HepG2 (cell line): ENCODE results near the gene SRRM3. TPM values are rescaled to one million over a fixed set of nuclear protein-coding genes. Genes with fewer than 3 reads are reported as not detected.

Experiments used
- ATAC-seq: fragments of 200-7000 bp; cut with Tn5 transposase; 3 replicates; pipeline ENCODE4 v1.9.1; 2020; ENCODE audit warnings: mild to moderate bottlenecking, moderate library complexity
- BruUV-seq: library from RNA; stranded (reverse); fragments of 400-500 nt; replicated peaks from 2 replicates; lab custom pipeline; 2021; lab: Mats Ljungman, UMichigan
- CTCF ChIA-PET: fragments of 300-600 bp; formaldehyde crosslinking; extraction: SDS; loops from one replicate; lab custom pipeline; 2021; ENCODE audit warnings: low total read pairs, inconsistent platforms, low intra/inter-chr PET ratio; lab: Yijun Ruan, JAX
- POLR2A ChIA-PET: fragments of 350-600 bp; sonication (Branson Sonifier 250); formaldehyde crosslinking; loops from one replicate; lab custom pipeline; 2020; ENCODE audit warnings: antibody characterized with exemption, inconsistent platforms; lab: Yijun Ruan, JAX
- DNase-seq: peaks from one replicate; pipeline ENCODE4 v3.0.0-alpha.2; 2015; ENCODE audit warnings: low spot score
- FAIRE-seq: peaks from 3 replicates; lab custom pipeline; 2011; peaks lifted over from hg19 to GRCh38; lab: Jason Lieb, UNC
- H2AFZ ChIP-seq: one replicate; pipeline ENCODE4 v1.6.1; 2011; ENCODE audit warnings: low read length, inconsistent platforms
- H3K27ac ChIP-seq: fragments of 300-600 bp; 3 replicates; pipeline ENCODE4 v1.8.0; 2011; ENCODE audit warnings: mixed run types, mild to moderate bottlenecking, mixed read lengths, low read length, inconsistent platforms; ENCODE audit not compliant: insufficient read depth; ENCODE audit errors: extremely low read length
- H3K27me3 ChIP-seq, 2 experiments: fragments of 200-600 bp in 1 of 2; 2 replicates in 1 of 2; 3 replicates in 1 of 2; pipeline versions ENCODE4 v1.6.0 to v1.8.0; 2011; ENCODE audit warnings: low read length in 2 of 2, mild to moderate bottlenecking in 2 of 2, moderate library complexity in 2 of 2, inconsistent platforms in 1 of 2; ENCODE audit not compliant: insufficient read depth in 2 of 2, control insufficient read depth in 1 of 2
- H3K36me3 ChIP-seq, 2 experiments: fragments of 200-600 bp in 1 of 2; replicated peaks in 1 of 2; 2 replicates in 1 of 2; 3 replicates in 1 of 2; pipeline versions ENCODE4 v1.5.1 to v1.8.0; 2011; ENCODE audit warnings: low read length in 2 of 2, inconsistent platforms in 1 of 2; ENCODE audit not compliant: insufficient read depth in 2 of 2, control insufficient read depth in 1 of 2
- H3K4me1 ChIP-seq: 2 replicates; pipeline ENCODE4 v1.5.1; 2012; ENCODE audit warnings: low read length, inconsistent platforms; ENCODE audit not compliant: insufficient read depth
- H3K4me2 ChIP-seq: 2 replicates; pipeline ENCODE4 v1.6.0; 2011; ENCODE audit warnings: low read depth, low read length, inconsistent platforms
- H3K4me3 ChIP-seq, 3 experiments: fragments of 200-600 bp in 1 of 3; sonication (generic), shearing (Covaris generic) in 1 of 3; replicated peaks in 1 of 3; 2 replicates each; pipeline ENCODE4 v1.5.1; 2011 to 2016; ENCODE audit warnings: low read length in 3 of 3, inconsistent platforms in 2 of 3, low read depth in 2 of 3, mild to moderate bottlenecking in 2 of 3, control low read depth in 1 of 3, mixed read lengths in 1 of 3; ENCODE audit not compliant: insufficient read depth in 1 of 3
- H3K79me2 ChIP-seq: one replicate; pipeline ENCODE4 v1.6.1; 2011; ENCODE audit warnings: low read length, inconsistent platforms; ENCODE audit not compliant: insufficient read depth
- H3K9ac ChIP-seq: 2 replicates; pipeline ENCODE4 v1.6.0; 2011; ENCODE audit warnings: mild to moderate bottlenecking, low read depth, low read length, inconsistent platforms; ENCODE audit not compliant: insufficient read depth
- H3K9me3 ChIP-seq: 2 replicates; pipeline ENCODE4 v1.5.1; 2012; ENCODE audit warnings: mild to moderate bottlenecking, low read length
- H4K20me1 ChIP-seq: 2 replicates; pipeline ENCODE4 v1.6.0; 2011; ENCODE audit warnings: inconsistent platforms, mild to moderate bottlenecking, low read length, moderate library complexity; ENCODE audit not compliant: insufficient read depth
- EZH2 ChIP-seq: conservative IDR thresholded peaks from 2 replicates; pipeline ENCODE4 v1.6.1; 2012; ENCODE audit warnings: mild to moderate bottlenecking, low read depth, low read length, moderate library complexity
- PREB ChIP-seq: sonication (generic); formaldehyde crosslinking; IDR thresholded peaks from 2 replicates; pipeline ENCODE4 v1.4.0; 2020; ENCODE audit warnings: missing genetic modification reagents
- ZFX ChIP-seq: sonication (generic); formaldehyde crosslinking; IDR thresholded peaks from 2 replicates; pipeline ENCODE4 v1.4.0; 2020; ENCODE audit warnings: mild to moderate bottlenecking, low read depth, missing genetic modification reagents, moderate library complexity
- WGBS: methylation state at CpG from one replicate; pipeline ENCODE4 v1.1.6; 2017; ENCODE audit warnings: low lambda C conversion rate; 5-methylcytosine and 5-hydroxymethylcytosine counted together
- in situ Hi-C: cut with HindIII; loops from 2 replicates; pipeline ENCODE4 v1.10.0; 2017; ENCODE audit warnings: low pct_unique_long_range_greater_than_20kb; ENCODE audit not compliant: extremely low pct_ligation_motif_present
- intact Hi-C: fragments of 100-400 bp; cut with micrococcal nuclease; formaldehyde crosslinking; loops from one replicate; pipeline ENCODE4 v1.10.0; 2022; ENCODE audit not compliant: unreplicated experiment
- polyA plus RNA-seq, 8 experiments: library from polyadenylated mRNA; depleted of rRNA in 3 of 8; stranded (reverse) in 7 of 8; unstranded in 1 of 8; fragments of >200 nt; fragmentation: Illumina TruSeq in 4 of 8; extraction: Trizol in 4 of 8; gene quantifications; 2 replicates each; pipeline versions ENCODE4 v1.2.1 to v1.2.3, GENCODE V29; 2011 to 2016; ENCODE audit warnings: low read depth in 4 of 8, missing spikeins in 1 of 8, mixed read lengths in 1 of 8; ENCODE audit not compliant: insufficient read depth in 1 of 8
- total RNA-seq, 5 experiments: library from RNA; depleted of rRNA; stranded (reverse); fragments of >200 nt; fragmentation: Illumina TruSeq; extraction: Trizol; gene quantifications; 2 replicates each; pipeline ENCODE4 v1.2.3, GENCODE V29; 2016; ENCODE audit warnings: low read depth in 1 of 5
- TF ChIP-seq, protein P1 (sequence below): sonication (generic); formaldehyde crosslinking; IDR thresholded peaks from 2 replicates; pipeline ENCODE4 v1.4.0; 2020; ENCODE audit warnings: mild to moderate bottlenecking, missing genetic modification reagents

SRRM3 gene
- total and polyA plus RNA-seq, 2 of the 13 experiments (the other 11 are each of a cell fraction or from before 2014, with no cell fraction given): 0.13 to 0.54 TPM

DNA sequence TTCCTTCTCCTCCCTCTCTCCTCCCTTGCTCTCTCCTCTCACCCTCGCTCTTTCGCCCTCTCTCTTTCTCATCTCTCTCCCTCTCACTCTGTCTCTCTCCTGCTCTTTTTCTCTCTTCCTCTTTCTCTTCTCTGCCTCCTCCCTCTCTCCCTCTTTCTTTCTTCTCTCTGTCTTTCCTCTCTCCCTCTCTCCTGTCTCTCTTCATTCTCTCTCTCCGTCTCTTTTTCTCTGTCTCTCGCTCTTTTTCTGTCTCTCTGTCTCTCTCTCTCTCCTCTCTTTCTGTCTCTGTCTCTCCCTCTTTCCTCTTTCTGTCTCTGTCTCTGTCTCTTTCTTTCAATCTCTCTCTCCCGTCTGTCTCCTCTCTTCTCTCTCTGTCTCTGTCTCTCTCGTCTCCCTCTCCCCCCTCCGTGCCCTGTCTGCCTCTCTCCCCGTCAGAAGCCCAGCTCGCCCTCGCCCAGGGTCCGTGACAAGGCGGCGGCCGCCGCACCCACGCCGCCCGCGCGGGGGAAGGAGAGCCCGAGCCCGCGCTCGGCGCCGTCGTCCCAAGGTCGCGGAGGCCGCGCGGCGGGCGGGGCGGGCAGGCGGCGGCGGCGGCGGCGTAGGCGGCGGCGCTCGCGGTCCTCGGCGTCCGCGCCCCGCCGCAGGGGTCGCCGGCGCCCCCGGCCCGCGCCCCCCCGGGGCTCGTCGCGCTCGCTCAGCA lies 79.5 kb downstream of the SRRM3 start:
- Histone ChIP-seq H3K4me3 (peak overlapping the region in 2 of 3 experiments; percentile 26 to 54; a peak in 3 of 6 replicates), H3K79me2 (no peaks in the 10 kb centered on the region), H3K27ac (no peak overlapping the region), H3K27me3 (peaks cover 11 to 69% of the 10 kb centered on the region in 2 experiments), H4K20me1 (no peaks in the 10 kb centered on the region), H3K36me3 (no peaks in the 10 kb centered on the region), H3K4me1 (peaks cover 13% of the 10 kb centered on the region), H3K9me3 (no peaks in the 10 kb centered on the region)
- ChIA-PET CTCF (interaction anchor here (0.7 to 1.0 kb wide), 2 partner anchors 33 to 67 kb away, joined by 3 read pairs; no protein-coding TSS in a partner anchor), POLR2A (interaction anchor here (0.6 kb wide), 1 partner anchor 22 kb away, joined by 3 read pairs; no protein-coding TSS in a partner anchor)
- WGBS: 10% methylated on average over 39 of the region's 63 CpGs
- intact Hi-C loops: no loop called here
- in situ Hi-C loops: loop anchor here (5.0 kb wide), 1 partner anchor 36 kb away; no protein-coding TSS in a partner anchor
- no peak for ATAC-seq
- FAIRE-seq: no peak
- no TSS peak for BruUV-seq
- no peak for DNase-seq
- TF ChIP-seq, protein P1, sequence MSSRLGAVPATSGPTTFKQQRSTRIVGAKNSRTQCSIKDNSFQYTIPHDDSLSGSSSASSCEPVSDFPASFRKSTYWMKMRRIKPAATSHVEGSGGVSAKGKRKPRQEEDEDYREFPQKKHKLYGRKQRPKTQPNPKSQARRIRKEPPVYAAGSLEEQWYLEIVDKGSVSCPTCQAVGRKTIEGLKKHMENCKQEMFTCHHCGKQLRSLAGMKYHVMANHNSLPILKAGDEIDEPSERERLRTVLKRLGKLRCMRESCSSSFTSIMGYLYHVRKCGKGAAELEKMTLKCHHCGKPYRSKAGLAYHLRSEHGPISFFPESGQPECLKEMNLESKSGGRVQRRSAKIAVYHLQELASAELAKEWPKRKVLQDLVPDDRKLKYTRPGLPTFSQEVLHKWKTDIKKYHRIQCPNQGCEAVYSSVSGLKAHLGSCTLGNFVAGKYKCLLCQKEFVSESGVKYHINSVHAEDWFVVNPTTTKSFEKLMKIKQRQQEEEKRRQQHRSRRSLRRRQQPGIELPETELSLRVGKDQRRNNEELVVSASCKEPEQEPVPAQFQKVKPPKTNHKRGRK (CRISPR knock-in tag): 0 out of 2 replicates have a peak, but pooled peaks have one; percentile 81
- TF ChIP-seq ZFX (no peak), PREB (CRISPR knock-in tag) (no peak), EZH2 (peak; percentile 95; the same call in 1 of the 2 replicates)
- TF ChIP-seq, all 625 proteins: peak for 2
- H3K4me2 ChIP-seq: peak overlapping the region; percentile 67
- H2AFZ ChIP-seq: no peak overlapping the region
- no peak overlapping the region for H3K9ac ChIP-seq
